Ascending aorta (tissue), 2 donors: ENCODE data around the gene ACTG2. TPM values are rescaled to one million over a fixed set of nuclear protein-coding genes. Genes with fewer than 3 reads are reported as not detected.

Experiments used
- DNase-seq, 2 donors: peaks; one replicate each; pipeline ENCODE4 v3.0.0-alpha.2; 2019; ENCODE audit warnings: low spot score in 2 of 2
- H3K27ac ChIP-seq, 2 donors: fragments of 200-600 bp; sonication (generic); one replicate each; pipeline ENCODE4 v1.5.1; 2016 to 2017; ENCODE audit warnings: mild to moderate bottlenecking in 1 of 2
- H3K27me3 ChIP-seq: fragments of 200-600 bp; sonication (generic); one replicate; pipeline ENCODE4 v1.5.1; 2017
- H3K36me3 ChIP-seq, 2 donors: fragments of 200-600 bp; sonication (generic); one replicate each; pipeline ENCODE4 v1.5.1; 2016
- H3K4me1 ChIP-seq, 2 donors: fragments of 200-600 bp; sonication (generic); one replicate each; pipeline ENCODE4 v1.5.1; 2016 to 2017; ENCODE audit warnings: mild to moderate bottlenecking in 1 of 2
- H3K4me3 ChIP-seq, 2 donors: fragments of 200-600 bp; sonication (generic); one replicate each; pipeline ENCODE4 v1.5.1; 2016 to 2017; ENCODE audit warnings: mild to moderate bottlenecking in 1 of 2
- H3K9me3 ChIP-seq, 2 donors: fragments of 200-600 bp; sonication (generic); one replicate each; pipeline ENCODE4 v1.5.1; 2016
- intact Hi-C: fragments of 100-400 bp; cut with DNase I; formaldehyde crosslinking; loops from one replicate; pipeline ENCODE4 v1.15.1; 2023
- total RNA-seq: library from RNA; depleted of rRNA; stranded (reverse); fragments of >200 nt; gene quantifications from one replicate; pipeline ENCODE4 v1.1.0, GENCODE V29; 2016
- TF ChIP-seq, protein P1 (sequence below), 3 experiments: fragments of 200-600 bp in 2 of 3; fragments of 450-650 bp in 1 of 3; sonication (generic) in 2 of 3; IDR thresholded peaks; one replicate each; pipeline ENCODE4 v1.5.1; 2016 to 2019; ENCODE audit warnings: antibody characterized with exemption in 3 of 3, mild to moderate bottlenecking in 1 of 3, moderate library complexity in 1 of 3

The ACTG2 gene
- total RNA-seq, 1 donor from 2014 or later: 134 TPM

DNA sequence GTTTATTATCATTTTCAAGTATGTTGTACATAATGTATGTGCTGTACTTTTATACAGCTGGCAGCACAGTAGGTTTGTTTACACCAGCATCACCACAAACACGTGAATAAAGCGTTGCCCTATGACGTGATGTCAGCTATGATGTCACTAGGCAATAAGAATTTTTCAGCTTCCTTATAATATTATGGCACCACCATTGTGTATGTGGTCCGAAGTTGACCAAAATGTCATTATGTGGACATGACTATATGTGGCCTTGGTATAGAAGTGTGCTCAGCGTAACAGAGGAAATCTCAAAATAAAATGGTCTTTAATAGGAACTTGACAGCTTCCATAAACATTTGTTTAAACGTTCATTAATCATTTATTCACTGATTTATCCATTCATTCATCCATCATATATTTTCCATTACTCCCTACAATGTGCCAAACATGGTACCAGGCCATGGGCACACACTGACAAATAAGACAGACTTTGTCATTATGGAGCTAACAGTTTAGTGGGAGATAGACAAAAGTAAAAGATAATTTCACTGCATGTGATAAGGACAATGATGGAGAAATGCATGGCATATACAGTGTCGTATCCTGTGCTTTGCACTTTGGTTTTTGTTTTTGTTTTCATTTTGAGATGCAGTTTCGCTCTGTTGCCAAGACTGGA is 18.9 kb downstream of the ACTG2 start:
- Histone ChIP-seq H3K4me1 (no peaks in the 10 kb centered on the region), H3K36me3 (peaks cover 83 to 90% of the 10 kb centered on the region in 2 donors), H3K27ac (no peak overlapping the region), H3K4me3 (no peak overlapping the region), H3K9me3 (no peaks in the 10 kb centered on the region), H3K27me3 (no peaks in the 10 kb centered on the region)
- TF ChIP-seq, protein P1, sequence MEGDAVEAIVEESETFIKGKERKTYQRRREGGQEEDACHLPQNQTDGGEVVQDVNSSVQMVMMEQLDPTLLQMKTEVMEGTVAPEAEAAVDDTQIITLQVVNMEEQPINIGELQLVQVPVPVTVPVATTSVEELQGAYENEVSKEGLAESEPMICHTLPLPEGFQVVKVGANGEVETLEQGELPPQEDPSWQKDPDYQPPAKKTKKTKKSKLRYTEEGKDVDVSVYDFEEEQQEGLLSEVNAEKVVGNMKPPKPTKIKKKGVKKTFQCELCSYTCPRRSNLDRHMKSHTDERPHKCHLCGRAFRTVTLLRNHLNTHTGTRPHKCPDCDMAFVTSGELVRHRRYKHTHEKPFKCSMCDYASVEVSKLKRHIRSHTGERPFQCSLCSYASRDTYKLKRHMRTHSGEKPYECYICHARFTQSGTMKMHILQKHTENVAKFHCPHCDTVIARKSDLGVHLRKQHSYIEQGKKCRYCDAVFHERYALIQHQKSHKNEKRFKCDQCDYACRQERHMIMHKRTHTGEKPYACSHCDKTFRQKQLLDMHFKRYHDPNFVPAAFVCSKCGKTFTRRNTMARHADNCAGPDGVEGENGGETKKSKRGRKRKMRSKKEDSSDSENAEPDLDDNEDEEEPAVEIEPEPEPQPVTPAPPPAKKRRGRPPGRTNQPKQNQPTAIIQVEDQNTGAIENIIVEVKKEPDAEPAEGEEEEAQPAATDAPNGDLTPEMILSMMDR (IDR thresholded peaks at IDR 0.05): no peak
- intact Hi-C loops: no loop called here
- DNase-seq: no peak

DNA sequence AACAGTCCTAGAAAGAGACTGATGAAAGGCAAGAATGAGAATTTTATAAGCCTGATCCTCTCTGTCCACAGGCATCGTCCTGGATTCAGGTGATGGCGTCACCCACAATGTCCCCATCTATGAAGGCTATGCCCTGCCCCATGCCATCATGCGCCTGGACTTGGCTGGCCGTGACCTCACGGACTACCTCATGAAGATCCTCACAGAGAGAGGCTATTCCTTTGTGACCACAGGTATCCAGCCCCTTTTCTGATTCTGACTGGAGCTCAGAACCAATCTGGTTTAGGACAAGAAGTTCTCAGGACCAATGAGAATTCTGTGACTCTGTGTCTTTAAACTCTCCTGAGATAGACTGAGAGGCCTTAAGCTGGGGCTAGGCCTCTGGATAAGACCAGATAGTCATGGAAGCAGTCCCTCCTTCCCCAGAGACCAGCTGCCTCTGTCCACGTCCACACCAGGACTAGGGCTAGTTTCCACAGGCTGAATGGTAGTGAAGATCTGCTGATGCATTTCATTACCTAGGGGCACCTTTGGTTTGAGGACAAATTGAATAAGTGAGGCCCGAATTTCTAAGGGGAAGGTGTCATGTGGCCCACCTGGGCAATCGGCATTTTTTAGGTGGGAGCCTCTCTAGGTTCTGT is 20.7 kb downstream of the ACTG2 start:
- no peaks in the 10 kb centered on the region for H3K9me3 ChIP-seq

DNA sequence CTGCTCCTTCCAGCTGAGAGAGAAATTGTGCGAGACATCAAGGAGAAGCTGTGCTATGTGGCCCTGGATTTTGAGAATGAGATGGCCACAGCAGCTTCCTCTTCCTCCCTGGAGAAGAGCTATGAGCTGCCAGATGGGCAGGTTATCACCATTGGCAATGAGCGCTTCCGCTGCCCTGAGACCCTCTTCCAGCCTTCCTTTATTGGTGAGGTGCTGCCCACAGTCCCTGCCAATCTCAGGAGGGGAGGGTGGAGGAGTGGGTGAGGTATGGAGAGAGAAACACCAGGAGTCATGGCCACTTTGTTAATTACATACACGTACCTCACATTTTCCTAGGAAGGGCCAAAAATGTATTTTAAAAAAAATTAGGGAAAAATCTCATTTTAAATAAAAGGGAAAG is 21.9 kb downstream of the ACTG2 start:
- no peaks in the 10 kb centered on the region for H3K27me3 ChIP-seq
- H3K36me3 ChIP-seq: peaks cover 74 to 89% of the 10 kb centered on the region in 2 donors
- DNase-seq: no peak
- no peak overlapping the region for H3K4me3 ChIP-seq
- no peaks in the 10 kb centered on the region for H3K4me1 ChIP-seq
- H3K27ac ChIP-seq: no peak overlapping the region
- no peaks in the 10 kb centered on the region for H3K9me3 ChIP-seq
- TF ChIP-seq, protein P1 (IDR thresholded peaks at IDR 0.05): no peak
- intact Hi-C loops: no loop called here

More for the DNA sequence above, 20.7 kb downstream of the ACTG2 start:
- no peak overlapping the region for H3K27ac ChIP-seq
- no peak overlapping the region for H3K4me3 ChIP-seq
- intact Hi-C loops: no loop called here
- TF ChIP-seq, protein P1 (IDR thresholded peaks at IDR 0.05): no peak
- peaks cover 78 to 90% of the 10 kb centered on the region in 2 donors for H3K36me3 ChIP-seq
- DNase-seq: no peak
- H3K27me3 ChIP-seq: no peaks in the 10 kb centered on the region
- H3K4me1 ChIP-seq: no peaks in the 10 kb centered on the region

DNA sequence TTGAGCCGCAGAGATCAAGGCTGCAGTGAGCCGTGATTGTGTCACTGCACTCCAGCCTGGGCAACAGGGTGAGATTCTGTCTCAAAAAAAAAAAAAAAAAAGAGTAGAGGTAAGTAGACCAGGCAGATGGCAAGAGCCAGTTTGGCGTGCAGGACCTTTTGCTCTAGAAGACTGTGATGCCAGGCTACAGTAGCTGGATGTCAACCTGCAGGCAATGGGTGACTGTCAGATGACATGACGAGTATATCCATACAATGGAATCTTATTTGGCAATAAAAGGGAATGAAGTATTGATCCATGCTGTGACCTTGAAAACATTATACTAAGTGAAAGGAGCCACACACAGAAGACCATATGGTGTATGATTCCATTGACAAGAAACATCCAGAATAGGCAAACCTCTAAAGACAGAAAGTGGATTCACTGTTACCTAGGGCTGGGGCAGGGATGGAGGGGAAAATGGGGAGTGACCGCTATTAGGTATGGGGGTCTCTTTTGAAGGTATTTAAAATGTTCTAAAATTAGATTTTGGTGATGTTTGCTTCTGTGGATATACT is 22.7 kb downstream of the ACTG2 start:
- TF ChIP-seq, protein P1 (IDR thresholded peaks at IDR 0.05): no peak
- Histone ChIP-seq H3K4me3 (no peak overlapping the region), H3K27ac (no peak overlapping the region), H3K27me3 (no peaks in the 10 kb centered on the region), H3K4me1 (no peaks in the 10 kb centered on the region), H3K9me3 (no peaks in the 10 kb centered on the region), H3K36me3 (peaks cover 74 to 88% of the 10 kb centered on the region in 2 donors)
- no peak for DNase-seq
- intact Hi-C loops: no loop called here

DNA sequence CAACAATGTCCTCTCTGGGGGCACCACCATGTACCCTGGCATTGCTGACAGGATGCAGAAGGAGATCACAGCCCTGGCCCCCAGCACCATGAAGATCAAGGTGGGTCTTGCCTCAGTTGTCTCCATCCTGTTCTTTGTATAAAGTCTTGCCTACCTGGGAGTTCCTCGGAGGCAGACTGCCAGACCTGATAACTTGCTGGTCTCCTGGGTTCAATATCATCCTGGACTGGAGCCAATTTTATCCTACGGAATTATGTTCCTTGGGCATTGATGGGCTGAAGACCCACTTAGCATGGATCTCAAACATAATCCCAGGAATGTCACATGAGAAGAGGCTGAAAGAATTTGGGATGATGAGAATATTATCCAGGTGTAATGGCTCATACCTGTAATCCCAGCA is 23.9 kb downstream of the ACTG2 start:
- no peaks in the 10 kb centered on the region for H3K27me3 ChIP-seq
- H3K36me3 ChIP-seq: peaks cover 64 to 80% of the 10 kb centered on the region in 2 donors
- no peak for DNase-seq
- H3K4me3 ChIP-seq: no peak overlapping the region
- H3K27ac ChIP-seq: no peak overlapping the region
- no peaks in the 10 kb centered on the region for H3K4me1 ChIP-seq
- TF ChIP-seq, protein P1 (IDR thresholded peaks at IDR 0.05): no peak
- intact Hi-C loops: no loop called here
- no peaks in the 10 kb centered on the region for H3K9me3 ChIP-seq
